Fibroblast of pulmonary artery (primary cell): ENCODE measurements around the gene TSPAN15.

Source experiments
- DNase-seq: peaks from one replicate; pipeline ENCODE4 v3.0.0-alpha.2; 2010; ENCODE audit warnings: low read depth
- H3K4me3 ChIP-seq: replicated peaks from 2 replicates; pipeline ENCODE4 v1.5.1; 2011; ENCODE audit warnings: low read depth, mild to moderate bottlenecking, control low read depth, low read length, moderate library complexity
- TF ChIP-seq, protein P1 (sequence below): IDR thresholded peaks from 2 replicates; pipeline ENCODE4 v1.5.1; 2011; ENCODE audit warnings: mild to moderate bottlenecking, control low read depth, low read length, inconsistent platforms; ENCODE audit errors: missing control alignments

Gene TSPAN15

DNA sequence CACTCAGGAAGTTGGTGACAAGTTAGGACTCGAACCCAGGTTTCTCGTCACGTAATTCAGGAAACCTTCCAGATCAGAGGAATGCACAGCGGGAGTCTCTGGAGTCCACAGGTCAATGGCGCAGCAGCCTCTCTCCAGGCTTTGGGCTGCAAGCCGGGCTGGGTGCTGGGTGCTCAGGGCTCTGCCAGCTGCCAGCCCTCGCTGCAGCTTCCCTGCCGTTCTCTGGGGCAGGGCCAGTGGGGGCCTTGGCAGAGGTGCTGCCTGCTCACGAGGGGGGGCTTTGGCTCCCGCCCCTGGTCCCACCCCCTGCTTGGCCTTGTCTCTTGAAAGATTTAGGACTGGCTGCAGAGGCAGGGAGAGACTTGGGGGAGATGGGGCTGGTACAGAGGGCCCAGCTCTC lies 34.6 kb upstream of the TSPAN15 start, which contains the start of gene TACR2:
Gene TACR2, minus strand, starts transcription at position 224 of the 400 bp plus-strand sequence. CDS start 595 bp downstream, outside the sequence.
- TF ChIP-seq, protein P1, sequence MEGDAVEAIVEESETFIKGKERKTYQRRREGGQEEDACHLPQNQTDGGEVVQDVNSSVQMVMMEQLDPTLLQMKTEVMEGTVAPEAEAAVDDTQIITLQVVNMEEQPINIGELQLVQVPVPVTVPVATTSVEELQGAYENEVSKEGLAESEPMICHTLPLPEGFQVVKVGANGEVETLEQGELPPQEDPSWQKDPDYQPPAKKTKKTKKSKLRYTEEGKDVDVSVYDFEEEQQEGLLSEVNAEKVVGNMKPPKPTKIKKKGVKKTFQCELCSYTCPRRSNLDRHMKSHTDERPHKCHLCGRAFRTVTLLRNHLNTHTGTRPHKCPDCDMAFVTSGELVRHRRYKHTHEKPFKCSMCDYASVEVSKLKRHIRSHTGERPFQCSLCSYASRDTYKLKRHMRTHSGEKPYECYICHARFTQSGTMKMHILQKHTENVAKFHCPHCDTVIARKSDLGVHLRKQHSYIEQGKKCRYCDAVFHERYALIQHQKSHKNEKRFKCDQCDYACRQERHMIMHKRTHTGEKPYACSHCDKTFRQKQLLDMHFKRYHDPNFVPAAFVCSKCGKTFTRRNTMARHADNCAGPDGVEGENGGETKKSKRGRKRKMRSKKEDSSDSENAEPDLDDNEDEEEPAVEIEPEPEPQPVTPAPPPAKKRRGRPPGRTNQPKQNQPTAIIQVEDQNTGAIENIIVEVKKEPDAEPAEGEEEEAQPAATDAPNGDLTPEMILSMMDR: no peak
- no peak for DNase-seq
- H3K4me3 ChIP-seq: no peak within 1 kb of the TSS

DNA sequence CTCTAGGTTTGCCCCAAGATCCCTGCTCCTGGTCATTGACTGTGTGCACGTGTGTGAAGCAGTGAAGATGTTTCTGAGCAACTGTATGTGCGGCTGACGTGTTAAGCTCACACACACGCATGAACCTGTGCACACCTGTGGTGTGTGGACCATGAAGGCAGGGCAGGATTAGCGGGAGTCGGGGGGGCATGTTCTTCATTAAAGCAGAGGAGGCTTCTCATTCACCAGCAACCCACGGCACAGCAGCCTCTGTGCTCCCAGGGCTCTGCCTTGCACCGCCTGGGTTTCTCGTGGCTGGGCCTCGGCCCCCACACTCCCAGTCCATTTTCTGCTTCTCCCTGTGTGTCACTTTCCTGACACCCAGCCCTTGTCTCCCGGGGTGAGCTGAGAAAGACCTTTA lies 33.7 kb upstream of the TSPAN15 start:
- no peak for DNase-seq
- TF ChIP-seq, protein P1: no peak
- H3K4me3 ChIP-seq: no peak overlapping the region

DNA sequence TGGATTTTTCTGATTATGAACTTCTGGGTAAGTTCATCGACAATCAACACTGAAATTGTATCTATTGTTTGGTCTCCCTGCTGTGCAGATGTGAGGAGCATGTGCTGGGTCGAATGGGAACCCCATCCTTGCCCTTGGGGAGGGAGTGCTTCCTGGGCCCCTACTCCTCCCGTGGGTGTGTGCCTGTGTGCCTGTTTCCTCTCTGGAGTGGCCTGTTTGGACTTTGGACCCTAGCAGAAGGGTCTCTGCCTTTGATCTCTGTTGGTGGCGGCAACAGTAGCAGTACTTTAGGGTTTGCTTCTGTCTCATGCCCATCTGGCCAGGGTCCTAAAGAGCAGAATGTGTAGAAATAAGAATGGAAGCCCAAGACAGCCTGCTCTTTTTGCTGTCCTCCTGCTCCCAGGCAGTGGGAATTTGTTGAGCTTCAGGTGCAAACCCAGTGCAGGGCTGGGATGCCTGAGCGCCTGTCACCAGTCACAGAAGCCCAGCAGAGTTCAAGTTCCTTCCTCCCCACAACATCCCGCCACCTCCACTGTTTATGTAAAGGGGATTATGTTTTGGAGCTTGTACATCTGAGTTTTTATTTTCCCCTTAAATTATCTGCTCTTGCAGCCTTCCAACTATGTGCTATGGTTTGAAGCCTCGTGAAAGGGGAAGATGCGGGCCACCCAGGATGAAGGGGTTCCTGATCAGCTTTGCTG lies 33.1 kb upstream of the TSPAN15 start:
- TF ChIP-seq, protein P1: no peak
- H3K4me3 ChIP-seq: no peak overlapping the region
- no peak for DNase-seq

DNA sequence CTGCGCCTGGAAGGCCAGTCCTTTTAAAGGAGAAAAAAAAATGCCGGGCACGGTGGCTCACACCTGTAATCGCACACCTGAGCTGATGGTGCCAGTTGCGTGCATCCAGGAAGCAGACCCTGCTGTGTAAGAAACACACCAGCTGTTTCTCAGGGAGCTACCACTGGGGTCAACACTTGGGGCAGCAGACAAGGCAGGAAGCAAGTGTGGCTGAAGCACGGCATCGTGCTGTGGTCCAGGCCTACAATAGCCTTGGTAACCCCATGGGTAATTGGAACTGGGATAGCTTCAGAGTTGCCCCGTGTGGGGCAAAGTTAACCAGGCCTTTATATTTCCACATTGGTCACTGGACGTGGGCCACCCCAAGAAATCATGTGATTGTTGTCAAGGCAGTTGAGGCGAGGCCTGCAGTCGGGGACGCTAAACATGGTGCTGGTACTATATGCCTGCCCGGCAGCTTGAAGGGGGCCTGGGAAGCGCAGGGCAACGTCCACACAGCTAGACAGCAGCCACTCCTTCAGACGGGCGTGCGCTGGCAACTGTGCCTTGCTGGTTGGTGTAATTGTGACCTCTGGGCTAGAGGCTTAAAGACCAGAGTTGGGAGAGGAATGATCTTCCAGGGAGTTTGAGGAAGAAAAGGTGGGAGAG lies 32.0 kb upstream of the TSPAN15 start:
- no peak overlapping the region for H3K4me3 ChIP-seq
- TF ChIP-seq, protein P1: no peak
- no peak for DNase-seq

DNA sequence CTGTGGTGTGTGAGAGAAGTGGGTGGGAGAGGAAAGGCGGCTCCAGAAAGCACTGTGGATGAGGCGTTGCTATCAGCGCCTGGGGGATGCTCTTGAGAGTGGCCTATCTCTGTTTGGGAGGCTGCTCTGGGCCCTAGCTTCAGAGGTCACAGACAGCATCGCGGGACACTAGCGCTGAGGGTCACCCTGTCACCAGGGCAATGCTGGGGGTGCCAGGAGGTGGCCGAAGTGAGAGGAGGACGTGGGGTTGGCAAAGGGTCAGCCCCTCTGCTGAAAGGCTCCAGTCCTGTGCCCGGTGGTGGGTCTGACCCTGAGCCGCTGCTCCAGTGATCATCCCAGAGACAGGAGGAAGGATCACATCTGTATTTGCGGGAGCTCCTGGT lies 31.5 kb upstream of the TSPAN15 start:
- no peak overlapping the region for H3K4me3 ChIP-seq
- TF ChIP-seq, protein P1: no peak
- no peak for DNase-seq

DNA sequence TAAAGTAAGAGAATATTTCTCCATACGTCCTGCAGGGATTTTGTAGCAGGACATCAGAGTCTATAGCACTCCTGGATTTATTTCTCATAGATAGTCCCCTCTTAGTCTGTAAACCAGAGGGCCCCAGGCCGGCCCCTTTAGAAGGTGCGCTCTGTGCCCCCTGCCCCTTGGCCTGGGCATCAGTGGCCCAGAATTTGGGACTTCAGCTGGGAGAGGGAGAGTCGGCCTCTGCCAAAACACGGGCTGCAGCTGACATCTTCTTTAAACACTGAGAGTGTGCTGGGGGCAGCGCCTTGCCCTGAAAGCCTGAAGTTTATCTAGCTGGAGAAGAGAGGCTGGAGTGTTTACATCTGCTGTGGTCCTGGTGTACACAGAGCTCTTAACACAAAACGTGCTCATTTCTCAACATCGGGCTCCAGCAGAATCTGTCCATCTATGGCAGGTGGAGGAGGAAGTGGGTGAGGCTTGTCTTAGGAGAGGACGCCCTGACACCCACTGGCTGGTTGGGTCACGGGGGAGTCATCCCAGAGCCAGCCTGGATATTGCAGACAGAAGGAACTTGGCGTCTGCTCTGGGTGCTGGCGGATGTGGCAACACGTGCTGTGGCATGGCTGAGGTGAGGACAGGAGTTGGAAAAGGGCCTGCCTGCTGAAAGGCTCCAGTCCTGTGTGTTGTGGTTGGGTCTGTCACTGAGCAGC lies 29.5 kb upstream of the TSPAN15 start:
- TF ChIP-seq, protein P1: no peak
- peak; percentile 67 for DNase-seq
- no peak overlapping the region for H3K4me3 ChIP-seq
